PC-3 (cell line): ENCODE data around the gene PDE9A. TPM values are rescaled to one million over a fixed set of nuclear protein-coding genes. Genes with fewer than 3 reads are reported as not detected.

Experiments used
- ATAC-seq: fragments of 200-7000 bp; cut with Tn5 transposase; 2 replicates; pipeline ENCODE4 v1.9.1; 2020; ENCODE audit warnings: mild to moderate bottlenecking, moderate library complexity
- BruUV-seq: library from RNA; stranded (reverse); fragments of 400-500 nt; replicated peaks from 2 replicates; lab custom pipeline; 2021; lab: Mats Ljungman, UMichigan
- CTCF ChIA-PET: fragments of 300-600 bp; sonication (Branson Sonifier 250); formaldehyde crosslinking; loops from one replicate; lab custom pipeline; 2022; ENCODE audit warnings: antibody characterized with exemption; lab: Charles Lee
- POLR2A ChIA-PET: fragments of 300-600 bp; sonication (Branson Sonifier 250); formaldehyde crosslinking; loops from one replicate; lab custom pipeline; 2022; ENCODE audit warnings: antibody characterized with exemption; ENCODE audit not compliant: unreplicated experiment; lab: Charles Lee
- DNase-seq: peaks from one replicate; pipeline ENCODE4 v3.0.0-alpha.2; 2015
- H2AFZ ChIP-seq: fragments of 300-600 bp; sonication (generic); 2 replicates; pipeline ENCODE4 v1.6.0; 2016; ENCODE audit warnings: antibody characterized with exemption, low read length
- H3F3A ChIP-seq: fragments of 300-600 bp; sonication (generic); one replicate; pipeline ENCODE4 v1.6.0; 2017; ENCODE audit warnings: antibody characterized with exemption, low read length, control low read depth, mild to moderate bottlenecking; ENCODE audit not compliant: unreplicated experiment
- H3K27ac ChIP-seq: fragments of 300-600 bp; sonication (generic); 2 replicates; pipeline ENCODE4 v1.5.1; 2016; ENCODE audit warnings: mild to moderate bottlenecking, low read length
- H3K27me3 ChIP-seq: fragments of 300-600 bp; sonication (generic); 2 replicates; pipeline ENCODE4 v1.6.1; 2016; ENCODE audit warnings: low read length, mixed read lengths
- H3K36me3 ChIP-seq: fragments of 300-600 bp; sonication (generic); 2 replicates; pipeline ENCODE4 v1.6.1; 2016; ENCODE audit warnings: low read depth, mixed run types, low read length, mixed read lengths
- H3K4me1 ChIP-seq: fragments of 300-600 bp; sonication (generic); 2 replicates; pipeline ENCODE4 v1.5.1; 2016; ENCODE audit warnings: low read length; ENCODE audit not compliant: insufficient read depth
- H3K4me2 ChIP-seq: fragments of 300-600 bp; sonication (generic); 2 replicates; pipeline ENCODE4 v1.6.0; 2016; ENCODE audit warnings: low read length
- H3K4me3 ChIP-seq: fragments of 300-600 bp; sonication (generic); 2 replicates; pipeline ENCODE4 v1.5.1; 2016; ENCODE audit warnings: mild to moderate bottlenecking, low read length, mixed read lengths
- H3K79me2 ChIP-seq: fragments of 300-600 bp; sonication (generic); 2 replicates; pipeline ENCODE4 v1.6.1; 2017; ENCODE audit warnings: low read length, mixed read lengths
- H3K9ac ChIP-seq: fragments of 300-600 bp; sonication (generic); 2 replicates; pipeline ENCODE4 v1.6.0; 2016; ENCODE audit warnings: mild to moderate bottlenecking, low read length
- H3K9me2 ChIP-seq: fragments of 300-600 bp; sonication (generic); replicated peaks from 2 replicates; pipeline ENCODE4 v1.6.1; 2016; ENCODE audit warnings: mixed run types, low read length, mixed read lengths
- H3K9me3 ChIP-seq: fragments of 300-600 bp; sonication (generic); 2 replicates; pipeline ENCODE4 v1.6.1; 2016; ENCODE audit warnings: low read length, mixed read lengths
- H4K20me1 ChIP-seq: fragments of 300-600 bp; sonication (generic); 2 replicates; pipeline ENCODE4 v1.6.1; 2016; ENCODE audit warnings: low read length, mixed read lengths
- EZH2 ChIP-seq: fragments of 300-600 bp; sonication (generic); IDR thresholded peaks from one replicate; pipeline ENCODE4 v1.6.1; 2017; ENCODE audit warnings: antibody characterized with exemption, mild to moderate bottlenecking, low read length; ENCODE audit not compliant: unreplicated experiment
- EZH2phosphoT487 ChIP-seq: fragments of 300-600 bp; sonication (generic); IDR thresholded peaks from 2 replicates; pipeline ENCODE4 v1.6.1; 2018; ENCODE audit warnings: mild to moderate bottlenecking, antibody characterized with exemption, low read length, borderline replicate concordance
- intact Hi-C: fragments of 100-400 bp; cut with micrococcal nuclease; formaldehyde crosslinking; loops from 2 replicates; pipeline ENCODE4 v1.9.0; 2023
- total RNA-seq: library from RNA; depleted of rRNA; stranded (reverse); fragments of >200 nt; gene quantifications from 2 replicates; pipeline ENCODE4 v1.2.3, GENCODE V29; 2014
- TF ChIP-seq, protein P1 (sequence below): fragments of 300-600 bp; sonication (generic); conservative IDR thresholded peaks from 2 replicates; pipeline ENCODE4 v1.5.1; 2017; ENCODE audit warnings: antibody characterized with exemption, low read depth, mild to moderate bottlenecking, low read length

Gene PDE9A
- total RNA-seq, 1 experiment from 2014 or later: 0.33 TPM

DNA sequence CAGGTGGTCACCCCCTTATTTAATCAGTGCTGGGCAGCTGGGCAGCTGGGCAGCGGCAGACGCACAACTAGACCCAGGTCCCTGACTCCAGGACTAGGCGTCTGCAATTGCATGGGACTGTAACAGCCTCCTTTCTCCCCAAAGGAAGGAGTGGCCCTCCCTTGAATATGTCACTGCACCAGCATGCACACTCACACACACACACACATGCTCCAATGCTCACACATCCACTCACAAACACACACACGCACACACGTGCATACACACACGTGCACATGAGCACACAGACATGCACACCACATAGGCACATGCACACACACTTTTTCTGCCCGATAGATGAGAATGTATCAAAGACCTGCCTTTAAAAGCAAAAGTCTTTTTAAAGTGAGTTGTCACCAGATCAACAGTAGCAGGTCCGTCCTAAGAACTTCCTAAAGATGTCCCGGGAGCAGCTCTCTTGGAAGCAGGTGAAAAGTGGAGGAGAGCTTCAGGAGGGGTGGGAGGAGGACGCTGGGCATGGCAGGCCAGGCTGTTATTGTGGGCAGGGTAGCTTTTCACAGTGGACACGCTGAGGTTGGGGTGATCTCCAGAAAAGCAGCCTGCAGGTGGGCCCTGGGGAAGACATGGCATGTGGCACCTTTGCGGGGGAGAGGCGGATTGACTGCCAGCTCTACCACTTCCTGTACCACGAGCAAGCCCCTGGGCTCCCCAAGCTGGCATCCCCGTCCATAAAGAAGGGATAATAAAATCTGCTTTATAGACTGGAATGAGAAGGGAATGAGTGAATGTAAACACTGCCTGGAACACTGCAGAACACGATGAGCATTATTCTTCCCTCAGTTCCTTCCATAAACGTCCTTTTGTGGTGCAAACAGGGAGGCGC is 1.7 kb downstream of the PDE9A start:
- Histone ChIP-seq H3K27ac (no peak overlapping the region), H2AFZ (no peak overlapping the region), H3K27me3 (peaks cover 89% of the 10 kb centered on the region), H3F3A (no peaks in the 10 kb centered on the region), H3K36me3 (no peaks in the 10 kb centered on the region), H3K9me2 (no peaks in the 10 kb centered on the region), H3K4me1 (peaks cover 23% of the 10 kb centered on the region), H4K20me1 (no peaks in the 10 kb centered on the region), H3K4me3 (no peak overlapping the region), H3K9ac (no peak overlapping the region), H3K79me2 (no peaks in the 10 kb centered on the region), H3K9me3 (no peaks in the 10 kb centered on the region), H3K4me2 (peak overlapping the region; percentile 40)
- TF ChIP-seq, protein P1, sequence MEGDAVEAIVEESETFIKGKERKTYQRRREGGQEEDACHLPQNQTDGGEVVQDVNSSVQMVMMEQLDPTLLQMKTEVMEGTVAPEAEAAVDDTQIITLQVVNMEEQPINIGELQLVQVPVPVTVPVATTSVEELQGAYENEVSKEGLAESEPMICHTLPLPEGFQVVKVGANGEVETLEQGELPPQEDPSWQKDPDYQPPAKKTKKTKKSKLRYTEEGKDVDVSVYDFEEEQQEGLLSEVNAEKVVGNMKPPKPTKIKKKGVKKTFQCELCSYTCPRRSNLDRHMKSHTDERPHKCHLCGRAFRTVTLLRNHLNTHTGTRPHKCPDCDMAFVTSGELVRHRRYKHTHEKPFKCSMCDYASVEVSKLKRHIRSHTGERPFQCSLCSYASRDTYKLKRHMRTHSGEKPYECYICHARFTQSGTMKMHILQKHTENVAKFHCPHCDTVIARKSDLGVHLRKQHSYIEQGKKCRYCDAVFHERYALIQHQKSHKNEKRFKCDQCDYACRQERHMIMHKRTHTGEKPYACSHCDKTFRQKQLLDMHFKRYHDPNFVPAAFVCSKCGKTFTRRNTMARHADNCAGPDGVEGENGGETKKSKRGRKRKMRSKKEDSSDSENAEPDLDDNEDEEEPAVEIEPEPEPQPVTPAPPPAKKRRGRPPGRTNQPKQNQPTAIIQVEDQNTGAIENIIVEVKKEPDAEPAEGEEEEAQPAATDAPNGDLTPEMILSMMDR: no peak
- TF ChIP-seq EZH2: no peak
- no peak for TF ChIP-seq EZH2phosphoT487
- ChIA-PET POLR2A (no interaction called here), CTCF (no interaction called here)
- ATAC-seq: no peak
- intact Hi-C loops: loop anchor here (5.0 kb wide), 1 partner anchor 162 kb away; no protein-coding TSS in a partner anchor
- DNase-seq: no peak
- no TSS peak for BruUV-seq

DNA sequence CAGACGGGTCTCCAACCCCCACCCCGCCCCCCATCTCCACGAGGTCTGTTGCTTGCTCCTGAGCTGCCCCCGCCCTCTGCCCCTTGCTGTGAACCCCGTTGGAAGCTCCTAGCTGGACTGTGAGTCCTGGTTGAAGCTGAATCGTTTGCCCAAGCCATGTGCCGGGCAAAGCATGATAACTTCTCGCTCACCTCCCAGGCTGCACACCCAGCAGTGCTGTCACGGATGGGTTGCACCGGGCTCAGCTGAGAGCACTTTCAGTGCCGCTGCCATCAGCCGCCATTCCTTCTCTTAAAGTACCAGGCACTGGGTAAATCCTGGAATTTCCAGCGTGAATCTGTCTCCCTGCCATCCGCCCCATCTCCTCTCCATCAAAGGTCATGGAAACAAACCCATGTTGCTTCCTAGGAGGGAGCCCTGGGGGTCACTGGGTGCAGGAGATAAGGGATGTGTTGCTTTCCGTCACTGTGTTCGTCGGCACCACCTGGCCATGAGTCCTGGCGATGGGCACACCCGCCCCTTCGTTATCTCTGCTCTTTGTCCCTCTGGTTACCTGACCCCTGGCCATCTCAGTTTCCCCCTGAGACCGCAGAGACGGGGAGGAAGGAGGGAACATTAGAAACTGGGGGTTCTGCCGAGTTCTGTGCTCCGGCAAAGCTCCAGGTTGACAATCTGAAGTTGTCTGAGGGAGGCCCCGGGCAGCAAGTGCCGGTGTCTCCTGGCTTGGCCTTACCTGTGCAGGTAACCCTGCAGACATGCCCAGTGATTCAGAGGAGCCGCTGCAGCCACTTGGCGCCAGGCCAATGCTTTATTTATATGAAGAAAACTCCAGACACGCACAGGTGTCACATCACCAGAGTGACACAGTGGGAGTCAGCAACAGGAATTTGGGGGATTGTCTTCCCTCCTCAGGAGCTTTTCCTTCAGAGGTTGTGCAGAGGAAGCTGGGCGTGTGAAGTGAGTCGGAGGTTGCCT is 2.7 kb downstream of the PDE9A start:
- CTCF ChIA-PET: no interaction called here
- peaks cover 80% of the 10 kb centered on the region for H3K27me3 ChIP-seq

More for the DNA sequence above, 2.7 kb downstream of the PDE9A start:
- Histone ChIP-seq H3K27ac (no peak overlapping the region), H2AFZ (no peak overlapping the region), H3K4me3 (peak overlapping the region; percentile 7; the same call in 1 of the 2 replicates), H3K36me3 (no peaks in the 10 kb centered on the region), H3K9me2 (no peaks in the 10 kb centered on the region), H3K4me2 (peak overlapping the region; percentile 40), H4K20me1 (no peaks in the 10 kb centered on the region), H3K9me3 (no peaks in the 10 kb centered on the region), H3K79me2 (no peaks in the 10 kb centered on the region), H3F3A (no peaks in the 10 kb centered on the region), H3K9ac (no peak overlapping the region), H3K4me1 (peaks cover 23% of the 10 kb centered on the region)
- intact Hi-C loops: no loop called here
- ATAC-seq: peak; percentile 22; the same call in 1 of the 2 replicates
- no TSS peak for BruUV-seq
- POLR2A ChIA-PET: interaction anchor here (0.6 kb wide), 1 partner anchor 21 kb away, joined by 3 read pairs; no protein-coding TSS in a partner anchor
- TF ChIP-seq, protein P1: no peak
- TF ChIP-seq EZH2phosphoT487: peak; percentile 32; the same call in 1 of the 2 replicates
- DNase-seq: peak; percentile 86
